ENCODE results near the gene IRF5. TPM values are rescaled to one million over a fixed set of nuclear protein-coding genes. Genes with fewer than 3 reads are reported as not detected.

IRF5 gene
- total RNA-seq, 1 experiment from 2014 or later, result 0.66 TPM

DNA sequence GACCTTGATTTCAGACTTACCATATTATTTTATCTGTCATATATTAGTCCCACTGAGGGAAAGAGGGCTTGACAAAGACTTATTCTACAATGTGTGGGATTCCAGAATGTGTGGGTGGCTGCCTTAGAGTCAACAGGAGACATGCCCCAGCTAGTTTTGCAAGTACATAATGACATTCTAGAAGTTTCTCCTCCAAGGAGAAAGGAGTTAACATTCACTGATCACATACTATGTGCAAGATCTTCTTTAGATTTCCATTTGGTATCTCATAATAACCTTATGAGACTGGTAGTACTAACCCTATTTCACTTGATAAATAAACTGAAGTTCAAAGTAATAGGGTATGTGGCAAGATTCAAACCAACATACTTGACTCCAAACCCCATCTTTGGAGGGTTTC, 25.2 kb downstream of the IRF5 start (continued):
- TF ChIP-seq, protein P1, sequence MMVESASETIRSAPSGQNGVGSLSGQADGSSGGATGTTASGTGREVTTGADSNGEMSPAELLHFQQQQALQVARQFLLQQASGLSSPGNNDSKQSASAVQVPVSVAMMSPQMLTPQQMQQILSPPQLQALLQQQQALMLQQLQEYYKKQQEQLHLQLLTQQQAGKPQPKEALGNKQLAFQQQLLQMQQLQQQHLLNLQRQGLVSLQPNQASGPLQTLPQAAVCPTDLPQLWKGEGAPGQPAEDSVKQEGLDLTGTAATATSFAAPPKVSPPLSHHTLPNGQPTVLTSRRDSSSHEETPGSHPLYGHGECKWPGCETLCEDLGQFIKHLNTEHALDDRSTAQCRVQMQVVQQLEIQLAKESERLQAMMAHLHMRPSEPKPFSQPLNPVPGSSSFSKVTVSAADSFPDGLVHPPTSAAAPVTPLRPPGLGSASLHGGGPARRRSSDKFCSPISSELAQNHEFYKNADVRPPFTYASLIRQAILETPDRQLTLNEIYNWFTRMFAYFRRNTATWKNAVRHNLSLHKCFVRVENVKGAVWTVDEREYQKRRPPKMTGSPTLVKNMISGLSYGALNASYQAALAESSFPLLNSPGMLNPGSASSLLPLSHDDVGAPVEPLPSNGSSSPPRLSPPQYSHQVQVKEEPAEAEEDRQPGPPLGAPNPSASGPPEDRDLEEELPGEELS (CRISPR knock-in tag; IDR thresholded peaks at IDR 0.05), result no peak
- TF ChIP-seq SMAD3 (CRISPR knock-in tag; IDR thresholded peaks at IDR 0.05; ENCODE audit: borderline replicate concordance), result no peak
- TF ChIP-seq, protein P2, sequence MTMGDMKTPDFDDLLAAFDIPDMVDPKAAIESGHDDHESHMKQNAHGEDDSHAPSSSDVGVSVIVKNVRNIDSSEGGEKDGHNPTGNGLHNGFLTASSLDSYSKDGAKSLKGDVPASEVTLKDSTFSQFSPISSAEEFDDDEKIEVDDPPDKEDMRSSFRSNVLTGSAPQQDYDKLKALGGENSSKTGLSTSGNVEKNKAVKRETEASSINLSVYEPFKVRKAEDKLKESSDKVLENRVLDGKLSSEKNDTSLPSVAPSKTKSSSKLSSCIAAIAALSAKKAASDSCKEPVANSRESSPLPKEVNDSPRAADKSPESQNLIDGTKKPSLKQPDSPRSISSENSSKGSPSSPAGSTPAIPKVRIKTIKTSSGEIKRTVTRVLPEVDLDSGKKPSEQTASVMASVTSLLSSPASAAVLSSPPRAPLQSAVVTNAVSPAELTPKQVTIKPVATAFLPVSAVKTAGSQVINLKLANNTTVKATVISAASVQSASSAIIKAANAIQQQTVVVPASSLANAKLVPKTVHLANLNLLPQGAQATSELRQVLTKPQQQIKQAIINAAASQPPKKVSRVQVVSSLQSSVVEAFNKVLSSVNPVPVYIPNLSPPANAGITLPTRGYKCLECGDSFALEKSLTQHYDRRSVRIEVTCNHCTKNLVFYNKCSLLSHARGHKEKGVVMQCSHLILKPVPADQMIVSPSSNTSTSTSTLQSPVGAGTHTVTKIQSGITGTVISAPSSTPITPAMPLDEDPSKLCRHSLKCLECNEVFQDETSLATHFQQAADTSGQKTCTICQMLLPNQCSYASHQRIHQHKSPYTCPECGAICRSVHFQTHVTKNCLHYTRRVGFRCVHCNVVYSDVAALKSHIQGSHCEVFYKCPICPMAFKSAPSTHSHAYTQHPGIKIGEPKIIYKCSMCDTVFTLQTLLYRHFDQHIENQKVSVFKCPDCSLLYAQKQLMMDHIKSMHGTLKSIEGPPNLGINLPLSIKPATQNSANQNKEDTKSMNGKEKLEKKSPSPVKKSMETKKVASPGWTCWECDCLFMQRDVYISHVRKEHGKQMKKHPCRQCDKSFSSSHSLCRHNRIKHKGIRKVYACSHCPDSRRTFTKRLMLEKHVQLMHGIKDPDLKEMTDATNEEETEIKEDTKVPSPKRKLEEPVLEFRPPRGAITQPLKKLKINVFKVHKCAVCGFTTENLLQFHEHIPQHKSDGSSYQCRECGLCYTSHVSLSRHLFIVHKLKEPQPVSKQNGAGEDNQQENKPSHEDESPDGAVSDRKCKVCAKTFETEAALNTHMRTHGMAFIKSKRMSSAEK (CRISPR knock-in tag; IDR thresholded peaks at IDR 0.05; ENCODE audit: borderline replicate concordance), result no peak
- TF ChIP-seq, protein P3, sequence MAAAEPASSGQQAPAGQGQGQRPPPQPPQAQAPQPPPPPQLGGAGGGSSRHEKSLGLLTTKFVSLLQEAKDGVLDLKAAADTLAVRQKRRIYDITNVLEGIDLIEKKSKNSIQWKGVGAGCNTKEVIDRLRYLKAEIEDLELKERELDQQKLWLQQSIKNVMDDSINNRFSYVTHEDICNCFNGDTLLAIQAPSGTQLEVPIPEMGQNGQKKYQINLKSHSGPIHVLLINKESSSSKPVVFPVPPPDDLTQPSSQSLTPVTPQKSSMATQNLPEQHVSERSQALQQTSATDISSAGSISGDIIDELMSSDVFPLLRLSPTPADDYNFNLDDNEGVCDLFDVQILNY (CRISPR knock-in tag; IDR thresholded peaks at IDR 0.05), result no peak
- TF ChIP-seq SOX15 (CRISPR knock-in tag; IDR thresholded peaks at IDR 0.05), result no peak
- no peak for TF ChIP-seq ZNF263 (CRISPR knock-in tag; IDR thresholded peaks at IDR 0.05; ENCODE audit: low read depth)
- no peak for TF ChIP-seq RELA (CRISPR knock-in tag; IDR thresholded peaks at IDR 0.05; ENCODE audit: borderline replicate concordance)
- no peak for TF ChIP-seq JAZF1 (CRISPR knock-in tag; IDR thresholded peaks at IDR 0.05)

DNA sequence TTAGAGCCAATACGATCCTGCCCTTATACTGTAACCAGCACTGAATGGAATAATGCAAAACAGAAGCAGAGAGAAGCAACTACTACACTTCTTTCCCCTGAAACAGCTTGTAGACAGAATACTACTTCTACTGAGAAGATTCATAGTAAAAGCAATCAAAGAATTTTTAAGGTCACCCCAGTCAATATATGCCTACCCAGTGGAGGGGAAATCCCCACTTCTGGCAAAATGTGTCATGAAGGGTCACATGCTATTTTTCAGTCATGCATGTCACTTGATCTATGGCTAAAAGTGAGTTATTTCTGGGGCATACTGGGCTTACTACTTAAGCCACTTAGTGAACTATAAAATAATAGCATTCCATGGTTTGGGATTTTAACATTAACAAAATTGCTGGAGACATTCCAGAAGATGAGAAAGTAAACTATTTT, 25.6 kb downstream of the IRF5 start:
- ChIA-PET POLR2A (no interaction called here), CTCF (interaction anchor here (1.0 to 2.4 kb wide), 3 partner anchors 16 to 200 kb away, joined by 4 to 10 read pairs (median 4); no protein-coding TSS in a partner anchor)
- H3K36me3 Mint-ChIP-seq, result peaks cover 71% of the 10 kb centered on the region
- no peak overlapping the region for H3K4me3 Mint-ChIP-seq
- ATAC-seq, result no peak
- H3K9me3 Mint-ChIP-seq, result no peaks in the 10 kb centered on the region
- no peak for DNase-seq (ENCODE audit: low spot score)
- peaks cover 15% of the 10 kb centered on the region for H3K4me1 Mint-ChIP-seq
- no peak overlapping the region for H3K27ac Mint-ChIP-seq
- H3K27me3 Mint-ChIP-seq (ENCODE audit: low read depth), result no peaks in the 10 kb centered on the region
- TF ChIP-seq, protein P4, sequence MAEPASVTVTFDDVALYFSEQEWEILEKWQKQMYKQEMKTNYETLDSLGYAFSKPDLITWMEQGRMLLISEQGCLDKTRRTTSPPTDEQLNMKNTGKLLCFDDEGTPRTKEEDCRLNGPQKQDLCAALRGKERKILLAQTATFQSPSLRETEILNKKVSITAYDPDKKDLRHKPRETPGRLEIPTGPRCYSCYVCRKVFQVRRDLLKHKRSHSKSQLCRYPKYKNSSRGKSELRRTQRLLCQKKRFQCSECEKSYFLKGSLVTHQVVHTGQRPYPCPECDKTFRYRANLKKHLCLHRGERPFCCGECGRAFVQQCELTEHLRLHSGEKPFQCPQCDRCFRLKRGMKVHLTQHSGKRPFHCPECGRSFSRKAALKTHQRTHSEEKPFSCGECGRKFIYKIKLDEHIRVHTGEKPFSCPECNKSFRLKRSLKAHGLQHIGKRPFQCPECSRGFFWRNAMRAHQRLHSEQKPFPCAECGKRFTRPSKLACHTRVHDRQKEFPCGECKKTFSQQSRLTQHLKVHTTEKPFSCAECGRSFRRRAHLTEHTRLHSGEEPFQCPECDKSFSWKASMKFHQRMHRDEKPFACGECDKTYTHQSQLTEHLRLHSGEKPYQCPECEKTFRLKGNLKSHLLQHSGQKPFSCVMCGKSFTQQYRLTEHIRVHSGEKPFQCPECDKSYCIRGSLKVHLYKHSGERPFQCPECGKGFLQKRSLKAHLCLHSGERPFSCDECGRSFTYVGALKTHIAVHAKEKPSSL (CRISPR knock-in tag; conservative IDR thresholded peaks at IDR 0.05), result no peak
- TF ChIP-seq, protein P5, sequence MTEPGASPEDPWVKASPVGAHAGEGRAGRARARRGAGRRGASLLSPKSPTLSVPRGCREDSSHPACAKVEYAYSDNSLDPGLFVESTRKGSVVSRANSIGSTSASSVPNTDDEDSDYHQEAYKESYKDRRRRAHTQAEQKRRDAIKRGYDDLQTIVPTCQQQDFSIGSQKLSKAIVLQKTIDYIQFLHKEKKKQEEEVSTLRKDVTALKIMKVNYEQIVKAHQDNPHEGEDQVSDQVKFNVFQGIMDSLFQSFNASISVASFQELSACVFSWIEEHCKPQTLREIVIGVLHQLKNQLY (CRISPR knock-in tag; IDR thresholded peaks at IDR 0.05), result no peak
- no peak for TF ChIP-seq ZNF671 (CRISPR knock-in tag; IDR thresholded peaks at IDR 0.05)
- TF ChIP-seq, protein P6, sequence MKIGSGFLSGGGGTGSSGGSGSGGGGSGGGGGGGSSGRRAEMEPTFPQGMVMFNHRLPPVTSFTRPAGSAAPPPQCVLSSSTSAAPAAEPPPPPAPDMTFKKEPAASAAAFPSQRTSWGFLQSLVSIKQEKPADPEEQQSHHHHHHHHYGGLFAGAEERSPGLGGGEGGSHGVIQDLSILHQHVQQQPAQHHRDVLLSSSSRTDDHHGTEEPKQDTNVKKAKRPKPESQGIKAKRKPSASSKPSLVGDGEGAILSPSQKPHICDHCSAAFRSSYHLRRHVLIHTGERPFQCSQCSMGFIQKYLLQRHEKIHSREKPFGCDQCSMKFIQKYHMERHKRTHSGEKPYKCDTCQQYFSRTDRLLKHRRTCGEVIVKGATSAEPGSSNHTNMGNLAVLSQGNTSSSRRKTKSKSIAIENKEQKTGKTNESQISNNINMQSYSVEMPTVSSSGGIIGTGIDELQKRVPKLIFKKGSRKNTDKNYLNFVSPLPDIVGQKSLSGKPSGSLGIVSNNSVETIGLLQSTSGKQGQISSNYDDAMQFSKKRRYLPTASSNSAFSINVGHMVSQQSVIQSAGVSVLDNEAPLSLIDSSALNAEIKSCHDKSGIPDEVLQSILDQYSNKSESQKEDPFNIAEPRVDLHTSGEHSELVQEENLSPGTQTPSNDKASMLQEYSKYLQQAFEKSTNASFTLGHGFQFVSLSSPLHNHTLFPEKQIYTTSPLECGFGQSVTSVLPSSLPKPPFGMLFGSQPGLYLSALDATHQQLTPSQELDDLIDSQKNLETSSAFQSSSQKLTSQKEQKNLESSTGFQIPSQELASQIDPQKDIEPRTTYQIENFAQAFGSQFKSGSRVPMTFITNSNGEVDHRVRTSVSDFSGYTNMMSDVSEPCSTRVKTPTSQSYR (CRISPR knock-in tag; IDR thresholded peaks at IDR 0.05), result no peak
